Right cardiac atrium (tissue), 5 donors: ENCODE measurements around the gene CLTB. TPM values are rescaled to one million over a fixed set of nuclear protein-coding genes. Genes with fewer than 3 reads are reported as not detected.

ENCODE experiments used
- ATAC-seq, 2 donors: fragments of 200-7000 bp; cut with Tn5 transposase; one replicate each; pipeline versions ENCODE4 v1.8.0 to v1.9.1; 2020; ENCODE audit warnings: moderate library complexity in 2 of 2, mild to moderate bottlenecking in 1 of 2
- DNase-seq, 3 donors: peaks; one replicate each; pipeline ENCODE4 v3.0.0-alpha.2; 2020
- H3K27ac ChIP-seq: one replicate; pipeline ENCODE4 v1.5.1; 2013; ENCODE audit warnings: mild to moderate bottlenecking, low read length, control low read depth, moderate library complexity
- H3K27me3 ChIP-seq: one replicate; pipeline ENCODE4 v1.6.1; 2013; ENCODE audit not compliant: control insufficient read depth, insufficient read depth
- H3K4me1 ChIP-seq: one replicate; pipeline ENCODE4 v1.6.1; 2013; ENCODE audit warnings: low read length; ENCODE audit not compliant: control insufficient read depth, insufficient read depth
- H3K4me3 ChIP-seq: one replicate; pipeline ENCODE4 v1.5.1; 2013; ENCODE audit warnings: low read length, control low read depth
- H3K9me3 ChIP-seq: one replicate; pipeline ENCODE4 v1.6.1; 2013; ENCODE audit warnings: low read length; ENCODE audit not compliant: control insufficient read depth
- WGBS: extraction: QIAGEN DNeasy Blood & Tissue Kit; methylation state at CpG from one replicate; pipeline ENCODE4 v1.1.7; 2013; 5-methylcytosine and 5-hydroxymethylcytosine counted together
- intact Hi-C, 4 donors: fragments of 100-400 bp; cut with DNase I; formaldehyde crosslinking; loops; one replicate each; pipeline versions ENCODE4 v1.11.0 to v1.14.0; 2022 to 2023
- polyA plus RNA-seq: library from polyadenylated mRNA; stranded (reverse); fragments of 200-250 nt; gene quantifications from one replicate; pipeline ENCODE4 v1.2.3, GENCODE V29; 2013
- total RNA-seq, 4 donors: library from RNA; stranded (reverse); fragmentation: NEBNext Ultra II Directional; extraction: Animal tissue kit (Norgen Biotek cat#: 25700); gene quantifications; one replicate each; pipeline ENCODE4 v1.2.1, GENCODE V29; 2021
- donor health status: healthy with polysubstance abuse.
- donor health status: DM: no; HTN: yes; CAD: no.
- donor health status: DM: no; HTN: no; CAD: no.
- donor health status: DM: no; HTN: yes; CAD: no; lungs with severe emphysema.
- donor health status: DM: yes; HTN: yes; CAD: no.

CLTB gene
- total and polyA plus RNA-seq, 5 donors = 209 to 329 (median 213) TPM

- ATAC-seq (no peak), DNase-seq (no peak)
- Histone ChIP-seq H3K4me1 (no peaks in the 10 kb centered on the region), H3K27me3 (no peaks in the 10 kb centered on the region), H3K4me3 (no peak overlapping the region), H3K9me3 (no peaks in the 10 kb centered on the region), H3K27ac (no peak overlapping the region)
- intact Hi-C loops = no loop called here
- 72% methylated on average over 4 of the region's 4 CpGs for WGBS
Measured at GRCh38 chr5:176427971-176428370, 11.6 kb upstream of the CLTB start.

GRCh38 chr5:176426876-176427275, 10.5 kb upstream of the CLTB start:
- no peaks in the 10 kb centered on the region for H3K9me3 ChIP-seq
- intact Hi-C loops = no loop called here
- no peaks in the 10 kb centered on the region for H3K4me1 ChIP-seq
- 79% methylated on average over 1 of the region's 1 CpG for WGBS
- no peak overlapping the region for H3K4me3 ChIP-seq
- no peak overlapping the region for H3K27ac ChIP-seq
- DNase-seq = no peak
- no peak for ATAC-seq
- no peaks in the 10 kb centered on the region for H3K27me3 ChIP-seq

GRCh38 chr5:176425791-176426190, 9.5 kb upstream of the CLTB start:
- Histone ChIP-seq H3K4me3 (no peak overlapping the region), H3K4me1 (no peaks in the 10 kb centered on the region), H3K27me3 (no peaks in the 10 kb centered on the region), H3K9me3 (no peaks in the 10 kb centered on the region), H3K27ac (no peak overlapping the region)
- WGBS = 91% methylated on average over 1 of the region's 1 CpG
- intact Hi-C loops = no loop called here
- DNase-seq = no peak
- ATAC-seq = no peak

GRCh38 chr5:176425138-176425537, 8.8 kb upstream of the CLTB start:
- Histone ChIP-seq H3K4me3 (no peak overlapping the region), H3K4me1 (no peaks in the 10 kb centered on the region), H3K27me3 (no peaks in the 10 kb centered on the region), H3K27ac (no peak overlapping the region), H3K9me3 (no peaks in the 10 kb centered on the region)
- no peak for DNase-seq
- 96% methylated on average over 1 of the region's 1 CpG for WGBS
- no peak for ATAC-seq
- intact Hi-C loops = no loop called here

- Histone ChIP-seq H3K27me3 (no peaks in the 10 kb centered on the region), H3K9me3 (no peaks in the 10 kb centered on the region), H3K4me1 (no peaks in the 10 kb centered on the region), H3K4me3 (no peak overlapping the region), H3K27ac (no peak overlapping the region)
- 73% methylated on average over 3 of the region's 3 CpGs for WGBS
- ATAC-seq (peak in 1 of 2 donors; percentile 65), DNase-seq (no peak)
- intact Hi-C loops = no loop called here
Measured at GRCh38 chr5:176424181-176424580, 7.8 kb upstream of the CLTB start.

- 57% methylated on average over 2 of the region's 2 CpGs for whole genome bisulfite sequencing
- Histone ChIP-seq H3K9me3 (no peaks in the 10 kb centered on the region), H3K4me3 (no peak overlapping the region), H3K4me1 (no peaks in the 10 kb centered on the region), H3K27ac (no peak overlapping the region), H3K27me3 (no peaks in the 10 kb centered on the region)
- ATAC-seq (no peak), DNase-seq (no peak)
- intact Hi-C loops = no loop called here
Measured at GRCh38 chr5:176420972-176421544, 4.7 kb upstream of the CLTB start.

GRCh38 chr5:176420086-176420485, 3.7 kb upstream of the CLTB start:
- Histone ChIP-seq H3K27me3 (no peaks in the 10 kb centered on the region), H3K27ac (no peak overlapping the region), H3K4me1 (no peaks in the 10 kb centered on the region), H3K9me3 (no peaks in the 10 kb centered on the region), H3K4me3 (no peak overlapping the region)
- intact Hi-C loops = no loop called here
- 87% methylated on average over 5 of the region's 5 CpGs for WGBS
- no peak for ATAC-seq
- DNase-seq = no peak

- peaks cover 6% of the 10 kb centered on the region for H3K4me1 ChIP-seq
- H3K27me3 ChIP-seq = no peaks in the 10 kb centered on the region
- H3K9me3 ChIP-seq = no peaks in the 10 kb centered on the region
- ATAC-seq (no peak), DNase-seq (peak in 1 of 3 donors; percentile 30)
- no peak overlapping the region for H3K27ac ChIP-seq
- intact Hi-C loops = loop anchor here in 1 of 4 donors (10.0 kb wide), 1 partner anchor 117 kb away; the partner anchor contains the start of gene RNF44
- H3K4me3 ChIP-seq = no peak overlapping the region
- WGBS = 79% methylated on average over 9 of the region's 9 CpGs
Measured at GRCh38 chr5:176418251-176418650, 1.9 kb upstream of the CLTB start.

GRCh38 chr5:176416965-176417364, 626 bp upstream of the CLTB start:
- H3K27ac ChIP-seq = no peak overlapping the region
- DNase-seq = peak in 1 of 3 donors; percentile 27
- WGBS = 72% methylated on average over 11 of the region's 11 CpGs
- no peak for ATAC-seq
- H3K27me3 ChIP-seq = no peaks in the 10 kb centered on the region
- no peak overlapping the region for H3K4me3 ChIP-seq
- peaks cover 11% of the 10 kb centered on the region for H3K4me1 ChIP-seq
- intact Hi-C loops = loop anchor here in 1 of 4 donors (2.0 to 10.0 kb wide), 2 partner anchors 30 to 118 kb away; partner anchors contain the start of gene RNF44
- H3K9me3 ChIP-seq = no peaks in the 10 kb centered on the region

- peak overlapping the region; percentile 82 for H3K27ac ChIP-seq
- no peak for DNase-seq
- 64% methylated on average over 13 of the region's 13 CpGs for WGBS
- H3K27me3 ChIP-seq = no peaks in the 10 kb centered on the region
- no peak for ATAC-seq
- H3K4me3 ChIP-seq = peak overlapping the region; percentile 93
- intact Hi-C loops = loop anchor here in 1 of 4 donors (10.0 kb wide), 1 partner anchor 119 kb away; the partner anchor contains the start of gene RNF44
- peaks cover 11% of the 10 kb centered on the region for H3K4me1 ChIP-seq
- no peaks in the 10 kb centered on the region for H3K9me3 ChIP-seq
Measured at GRCh38 chr5:176415240-176415951, 943 bp downstream of the CLTB start.

GRCh38 chr5:176414704-176415103, 1.6 kb downstream of the CLTB start:
- H3K4me1 ChIP-seq = peaks cover 11% of the 10 kb centered on the region
- no peaks in the 10 kb centered on the region for H3K9me3 ChIP-seq
- no peak for DNase-seq
- ATAC-seq = no peak
- WGBS = 73% methylated on average over 3 of the region's 3 CpGs
- H3K27ac ChIP-seq = no peak overlapping the region
- no peaks in the 10 kb centered on the region for H3K27me3 ChIP-seq
- H3K4me3 ChIP-seq = no peak overlapping the region
- intact Hi-C loops = loop anchor here in 1 of 4 donors (10.0 kb wide), 1 partner anchor 120 kb away; the partner anchor contains the start of gene RNF44
